Measurements from ENCODE around the gene PRKG1.

Gene PRKG1

GRCh38 chr10:52098130-52098529, 1023.8 kb downstream of the PRKG1 start:
- H2AFZ ChIP-seq (ENCODE audit: low read length) = no peak overlapping the region
- no peaks in the 10 kb centered on the region for H3K9me3 ChIP-seq (ENCODE audit: insufficient read depth, low read depth, low read length)
- no peaks in the 10 kb centered on the region for H3F3A ChIP-seq (ENCODE audit: low read depth)
- H3K36me3 ChIP-seq (ENCODE audit: insufficient read depth, low read length) = no peaks in the 10 kb centered on the region
- no peaks in the 10 kb centered on the region for H3K27me3 ChIP-seq (ENCODE audit: insufficient read depth, low read length, poor library complexity, severe bottlenecking)
- no peak overlapping the region for H3K4me2 ChIP-seq (ENCODE audit: low read depth, low read length, poor library complexity, severe bottlenecking)
- H3K9ac ChIP-seq (ENCODE audit: low read depth, low read length, poor library complexity, severe bottlenecking) = no peak overlapping the region
- H3K4me1 ChIP-seq (ENCODE audit: insufficient read depth, low read length, poor library complexity, severe bottlenecking) = no peaks in the 10 kb centered on the region
- no peaks in the 10 kb centered on the region for H3K9me2 ChIP-seq (replicated peaks; ENCODE audit: low read depth, low read length)
- TF ChIP-seq CTCF (conservative IDR thresholded peaks at IDR 0.05; ENCODE audit: low read length) (no peak), EZH2phosphoT487 (IDR thresholded peaks at IDR 0.05; ENCODE audit: borderline replicate concordance) (no peak)
- H3K4me3 ChIP-seq (ENCODE audit: low read length, poor library complexity, severe bottlenecking) = no peak overlapping the region
- H3K79me2 ChIP-seq (ENCODE audit: insufficient read depth, low read length) = no peaks in the 10 kb centered on the region
- no peaks in the 10 kb centered on the region for H4K20me1 ChIP-seq (ENCODE audit: insufficient read depth, low read length, poor library complexity, severe bottlenecking)

GRCh38 chr10:52099026-52099600, 1024.8 kb downstream of the PRKG1 start:
- Histone ChIP-seq H3K9me2 (replicated peaks; ENCODE audit: low read depth, low read length) (no peaks in the 10 kb centered on the region), H4K20me1 (ENCODE audit: insufficient read depth, low read length, poor library complexity, severe bottlenecking) (no peaks in the 10 kb centered on the region), H3K9me3 (ENCODE audit: insufficient read depth, low read depth, low read length) (no peaks in the 10 kb centered on the region), H3K9ac (ENCODE audit: low read depth, low read length, poor library complexity, severe bottlenecking) (no peak overlapping the region), H3K79me2 (ENCODE audit: insufficient read depth, low read length) (no peaks in the 10 kb centered on the region), H3K4me2 (ENCODE audit: low read depth, low read length, poor library complexity, severe bottlenecking) (no peak overlapping the region), H3F3A (ENCODE audit: low read depth) (no peaks in the 10 kb centered on the region), H3K27me3 (ENCODE audit: insufficient read depth, low read length, poor library complexity, severe bottlenecking) (no peaks in the 10 kb centered on the region), H3K4me3 (ENCODE audit: low read length, poor library complexity, severe bottlenecking) (no peak overlapping the region), H3K36me3 (ENCODE audit: insufficient read depth, low read length) (no peaks in the 10 kb centered on the region), H2AFZ (ENCODE audit: low read length) (no peak overlapping the region), H3K4me1 (ENCODE audit: insufficient read depth, low read length, poor library complexity, severe bottlenecking) (no peaks in the 10 kb centered on the region)
- no peak for TF ChIP-seq CTCF (conservative IDR thresholded peaks at IDR 0.05; ENCODE audit: low read length)

- no peaks in the 10 kb centered on the region for H3K9me2 ChIP-seq (replicated peaks; ENCODE audit: low read depth, low read length)
Observed at GRCh38 chr10:52100011-52100547, 1025.8 kb downstream of the PRKG1 start.

GRCh38 chr10:52105301-52105700, 1031.0 kb downstream of the PRKG1 start:
- Histone ChIP-seq H3K4me2 (ENCODE audit: low read depth, low read length, poor library complexity, severe bottlenecking) (no peak overlapping the region), H3K79me2 (ENCODE audit: insufficient read depth, low read length) (no peaks in the 10 kb centered on the region), H3K27me3 (ENCODE audit: insufficient read depth, low read length, poor library complexity, severe bottlenecking) (no peaks in the 10 kb centered on the region), H3F3A (ENCODE audit: low read depth) (no peaks in the 10 kb centered on the region), H2AFZ (ENCODE audit: low read length) (no peak overlapping the region), H3K9me2 (replicated peaks; ENCODE audit: low read depth, low read length) (no peaks in the 10 kb centered on the region), H3K36me3 (ENCODE audit: insufficient read depth, low read length) (no peaks in the 10 kb centered on the region), H3K9ac (ENCODE audit: low read depth, low read length, poor library complexity, severe bottlenecking) (no peak overlapping the region), H3K4me3 (ENCODE audit: low read length, poor library complexity, severe bottlenecking) (no peak overlapping the region), H3K4me1 (ENCODE audit: insufficient read depth, low read length, poor library complexity, severe bottlenecking) (no peaks in the 10 kb centered on the region), H4K20me1 (ENCODE audit: insufficient read depth, low read length, poor library complexity, severe bottlenecking) (no peaks in the 10 kb centered on the region), H3K9me3 (ENCODE audit: insufficient read depth, low read depth, low read length) (no peaks in the 10 kb centered on the region)
- TF ChIP-seq EZH2phosphoT487 (IDR thresholded peaks at IDR 0.05; ENCODE audit: borderline replicate concordance) (no peak), CTCF (conservative IDR thresholded peaks at IDR 0.05; ENCODE audit: low read length) (no peak)

More at GRCh38 chr10:52100011-52100547, 1025.8 kb downstream of the PRKG1 start:
- Histone ChIP-seq H3F3A (ENCODE audit: low read depth) (no peaks in the 10 kb centered on the region), H4K20me1 (ENCODE audit: insufficient read depth, low read length, poor library complexity, severe bottlenecking) (no peaks in the 10 kb centered on the region), H3K9ac (ENCODE audit: low read depth, low read length, poor library complexity, severe bottlenecking) (no peak overlapping the region), H2AFZ (ENCODE audit: low read length) (no peak overlapping the region), H3K27me3 (ENCODE audit: insufficient read depth, low read length, poor library complexity, severe bottlenecking) (no peaks in the 10 kb centered on the region), H3K4me2 (ENCODE audit: low read depth, low read length, poor library complexity, severe bottlenecking) (no peak overlapping the region), H3K79me2 (ENCODE audit: insufficient read depth, low read length) (no peaks in the 10 kb centered on the region), H3K4me1 (ENCODE audit: insufficient read depth, low read length, poor library complexity, severe bottlenecking) (no peaks in the 10 kb centered on the region), H3K4me3 (ENCODE audit: low read length, poor library complexity, severe bottlenecking) (no peak overlapping the region), H3K9me3 (ENCODE audit: insufficient read depth, low read depth, low read length) (no peaks in the 10 kb centered on the region), H3K36me3 (ENCODE audit: insufficient read depth, low read length) (no peaks in the 10 kb centered on the region)
- TF ChIP-seq EZH2phosphoT487 (IDR thresholded peaks at IDR 0.05; ENCODE audit: borderline replicate concordance) = no peak

All from Loucy (cell line).